HG03103 (cell line): Measurements from ENCODE around the gene CLIC3.

Source experiments
- ATAC-seq: cut with Tn5 transposase; IDR thresholded peaks from one replicate; pipeline ENCODE4 v1.9.1; 2021; ENCODE audit warnings: low read depth; ENCODE audit not compliant: unreplicated experiment

Gene CLIC3

GRCh38 chr9:136955943-136956335 lies 40.4 kb downstream of the CLIC3 start:
- ATAC-seq, result no peak

DNA sequence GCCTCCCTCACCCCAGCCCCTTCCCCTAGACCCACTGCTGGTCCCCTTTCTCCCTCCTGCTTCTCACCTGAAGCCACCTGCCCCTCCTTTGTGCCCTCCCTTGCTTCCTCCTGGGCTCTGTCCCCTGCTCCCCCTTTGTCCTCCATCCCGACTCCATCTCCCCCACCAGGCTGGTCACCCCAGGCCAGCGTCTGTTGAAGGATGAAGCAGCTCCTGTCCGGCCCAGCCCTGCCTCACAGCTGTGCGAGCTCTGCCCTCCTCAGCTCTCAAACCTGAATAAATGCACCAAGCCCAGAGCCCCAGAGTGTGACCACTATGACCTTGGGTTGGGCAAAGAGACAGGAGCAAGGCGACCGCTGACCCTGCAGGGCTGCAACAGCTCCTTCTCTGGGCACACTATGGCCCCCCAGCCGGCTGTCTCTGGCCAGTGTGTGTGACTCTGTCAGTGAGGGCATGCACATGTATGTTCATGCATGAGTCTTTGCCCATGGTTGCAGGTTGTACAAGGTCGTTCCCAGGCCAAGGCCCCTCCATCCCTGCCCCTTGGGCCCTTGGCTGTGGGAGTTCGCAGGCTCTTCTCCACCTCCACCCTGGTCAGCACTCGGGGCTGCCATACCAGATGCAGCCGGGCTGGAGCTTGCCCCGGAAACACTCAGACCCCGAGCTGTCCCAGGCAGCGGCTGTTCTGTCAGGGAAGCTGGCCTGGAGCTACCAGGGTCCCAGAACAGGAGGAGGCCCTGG lies 41.0 kb downstream of the CLIC3 start:
- no peak for ATAC-seq

GRCh38 chr9:136954270-136955083 lies 41.9 kb downstream of the CLIC3 start:
- no peak for ATAC-seq

GRCh38 chr9:136953771-136954269 lies 42.5 kb downstream of the CLIC3 start:
- ATAC-seq, result no peak

DNA sequence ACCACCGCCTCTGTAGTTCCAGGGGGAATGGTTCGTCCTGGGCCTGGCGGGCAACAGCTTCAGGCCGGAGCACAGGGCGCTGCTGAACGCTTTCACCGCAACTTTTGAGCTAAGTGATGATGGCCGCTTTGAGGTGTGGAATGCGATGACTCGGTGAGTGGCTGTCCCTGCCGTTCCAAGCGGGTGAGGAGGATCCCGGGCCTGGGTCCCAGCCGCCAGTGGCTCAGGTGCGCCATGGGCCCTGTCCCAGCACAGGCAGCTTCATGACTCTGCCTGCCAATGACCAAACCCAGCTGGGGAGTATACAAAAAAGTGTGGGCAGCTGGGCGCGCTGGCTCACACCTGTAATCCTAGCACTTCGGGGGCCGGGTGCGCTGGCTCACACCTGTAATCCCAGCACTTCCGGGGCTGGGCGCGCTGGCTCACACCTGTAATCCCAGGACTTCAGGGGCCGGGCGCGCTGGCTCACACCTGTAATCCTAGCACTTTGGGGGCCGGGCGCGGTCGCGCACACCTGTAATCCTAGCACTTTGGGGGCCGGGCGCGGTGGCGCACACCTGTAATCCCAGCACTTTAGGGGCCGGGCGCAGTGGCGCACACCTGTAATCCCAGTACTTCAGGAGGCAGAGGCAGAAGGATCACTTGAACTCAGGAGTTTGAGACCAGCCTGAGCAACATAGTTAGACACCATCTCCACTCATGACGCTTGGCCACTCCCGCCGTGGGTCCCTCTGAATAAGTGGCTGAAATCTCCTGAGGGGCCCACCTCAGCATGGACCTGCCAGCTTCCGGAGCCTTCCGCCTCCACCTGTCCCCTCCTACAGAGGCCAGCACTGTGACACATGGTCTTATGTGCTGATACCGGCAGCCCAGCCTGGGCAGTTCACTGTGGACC lies 43.2 kb downstream of the CLIC3 start:
- ATAC-seq, result no peak

GRCh38 chr9:136952321-136952850 lies 44.0 kb downstream of the CLIC3 start:
- no peak for ATAC-seq

- ATAC-seq, result no peak
Observed at GRCh38 chr9:136951541-136952320, 44.6 kb downstream of the CLIC3 start, which contains the start of gene LCN12. Gene LCN12 (plus strand): TSS chr9:136952273. CDS start chr9:136952328, 55 bp downstream.

GRCh38 chr9:136950656-136951276 lies 45.6 kb downstream of the CLIC3 start:
- no peak for ATAC-seq

- peak; percentile 83 for ATAC-seq
Observed at GRCh38 chr9:136949817-136950655, 46.3 kb downstream of the CLIC3 start.

DNA sequence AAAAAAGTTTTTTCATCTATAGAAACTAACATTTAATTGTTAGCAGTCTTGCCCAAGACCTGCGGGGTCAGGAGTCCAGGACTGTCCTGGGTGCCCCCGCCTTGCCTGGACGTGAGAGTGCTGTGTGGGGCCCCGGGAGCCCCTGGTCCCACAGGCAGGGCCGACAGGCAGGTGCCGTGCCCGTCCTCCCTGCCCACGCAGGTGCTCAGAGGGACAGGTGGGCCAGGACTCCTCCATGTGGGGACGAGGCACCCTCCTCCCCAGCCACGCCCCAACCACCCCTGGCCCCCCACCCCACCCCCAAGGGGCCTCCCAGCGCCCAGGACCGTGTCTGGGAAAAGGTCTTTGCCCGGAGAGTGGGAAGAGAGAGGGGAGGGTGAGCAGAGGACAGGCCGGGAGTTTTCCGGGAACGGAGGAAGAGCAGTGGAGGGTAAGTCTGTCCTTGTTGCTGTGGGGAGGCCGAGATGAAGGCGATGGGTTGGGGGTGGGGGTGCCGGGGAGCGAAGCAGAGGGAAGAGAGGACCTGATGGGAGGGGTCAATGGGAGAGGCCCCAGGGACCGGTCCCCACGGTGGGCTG lies 47.0 kb downstream of the CLIC3 start:
- ATAC-seq, result no peak

- ATAC-seq, result no peak
Observed at GRCh38 chr9:136947955-136948510, 48.3 kb downstream of the CLIC3 start.

- ATAC-seq, result no peak
Observed at GRCh38 chr9:136947028-136947891, 49.1 kb downstream of the CLIC3 start.

DNA sequence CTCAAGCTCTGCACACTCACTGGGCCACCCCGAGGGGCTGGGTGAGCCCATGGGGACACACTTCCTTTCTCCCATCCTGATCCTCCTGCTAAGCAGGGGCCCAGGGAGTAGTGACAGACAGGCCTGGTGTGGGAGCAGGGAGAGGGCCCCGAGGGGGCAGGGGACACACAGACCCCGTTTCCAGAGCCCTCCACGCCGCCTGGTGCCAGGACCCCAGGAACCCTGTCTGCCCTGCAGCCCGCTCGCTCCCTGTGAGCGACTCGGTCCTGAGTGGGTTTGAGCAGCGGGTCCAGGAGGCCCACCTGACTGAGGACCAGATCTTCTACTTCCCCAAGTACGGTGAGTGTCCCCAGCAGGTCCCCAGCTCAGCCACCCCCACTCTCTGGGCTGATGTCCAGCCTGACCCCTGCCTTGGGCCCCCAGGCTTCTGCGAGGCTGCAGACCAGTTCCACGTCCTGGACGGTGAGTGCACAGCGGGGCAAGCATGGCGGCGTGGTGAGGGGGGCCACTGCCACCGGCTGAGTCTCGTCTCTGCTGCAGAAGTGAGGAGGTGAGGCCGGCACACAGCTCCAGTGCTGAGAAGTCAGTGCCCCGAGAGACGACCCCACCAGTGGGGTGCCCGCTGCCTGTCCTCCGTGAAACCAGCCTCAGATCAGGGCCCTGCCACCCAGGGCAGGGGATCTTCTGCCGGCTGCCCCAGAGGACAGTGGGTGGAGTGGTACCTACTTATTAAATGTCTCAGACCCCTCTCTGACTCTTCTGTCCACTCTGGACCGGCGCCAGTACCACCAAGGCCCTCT lies 49.9 kb downstream of the CLIC3 start:
- no peak for ATAC-seq

DNA sequence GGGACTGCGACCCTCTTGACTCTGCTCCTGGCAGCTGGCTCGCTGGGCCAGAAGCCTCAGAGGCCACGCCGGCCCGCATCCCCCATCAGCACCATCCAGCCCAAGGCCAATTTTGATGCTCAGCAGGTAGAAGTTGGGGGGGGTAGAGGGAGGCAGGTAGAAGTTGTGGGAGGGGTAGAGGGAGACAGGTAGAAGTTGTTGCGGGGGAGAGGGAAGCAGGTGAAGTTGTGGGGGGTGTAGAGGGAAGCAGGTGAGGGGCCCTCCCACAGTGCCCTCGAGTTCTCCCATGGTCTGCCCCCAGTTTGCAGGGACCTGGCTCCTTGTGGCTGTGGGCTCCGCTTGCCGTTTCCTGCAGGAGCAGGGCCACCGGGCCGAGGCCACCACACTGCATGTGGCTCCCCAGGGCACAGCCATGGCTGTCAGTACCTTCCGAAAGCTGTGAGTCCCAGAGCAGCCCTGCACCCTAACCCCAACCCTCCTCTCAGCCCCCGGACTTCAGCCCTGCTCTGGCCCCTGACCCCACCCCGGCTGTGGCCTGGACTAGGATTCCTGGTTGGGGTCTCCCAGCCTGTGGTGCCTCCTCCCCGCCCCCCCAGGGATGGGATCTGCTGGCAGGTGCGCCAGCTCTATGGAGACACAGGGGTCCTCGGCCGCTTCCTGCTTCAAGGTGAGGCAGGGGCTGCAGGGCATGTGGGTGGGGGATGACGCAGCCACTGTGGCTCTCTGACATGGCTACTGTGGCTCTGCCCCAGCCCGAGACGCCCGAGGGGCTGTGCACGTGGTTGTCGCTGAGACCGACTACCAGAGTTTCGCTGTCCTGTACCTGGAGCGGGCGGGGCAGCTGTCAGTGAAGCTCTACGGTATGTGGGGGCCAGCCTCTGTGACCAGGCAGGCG lies 50.8 kb downstream of the CLIC3 start:
- no peak for ATAC-seq
